T47D (cell line): Measurements from ENCODE around the gene IQSEC1.

Experiments
- DNase-seq, 2 experiments: peaks; one replicate each; pipeline versions ENCODE4 v3.0.0 to v3.0.0-alpha.2; 2011 to 2012; ENCODE audit warnings: low read depth in 1 of 2, low spot score in 1 of 2
- JUND ChIP-seq: IDR thresholded peaks from 2 replicates; pipeline ENCODE4 v1.6.1; 2012; ENCODE audit warnings: low read depth
- in situ Hi-C: cut with HindIII; loops from 2 replicates; pipeline ENCODE4 v1.10.0; 2016; ENCODE audit warnings: low sequenced_read_pairs, low pct_unique_long_range_greater_than_20kb

Gene IQSEC1

GRCh38 chr3:13068269-13069010, 4.8 kb downstream of the IQSEC1 start:
- no peak for DNase-seq
- in situ Hi-C loops = no loop called here
- TF ChIP-seq JUND = no peak

DNA sequence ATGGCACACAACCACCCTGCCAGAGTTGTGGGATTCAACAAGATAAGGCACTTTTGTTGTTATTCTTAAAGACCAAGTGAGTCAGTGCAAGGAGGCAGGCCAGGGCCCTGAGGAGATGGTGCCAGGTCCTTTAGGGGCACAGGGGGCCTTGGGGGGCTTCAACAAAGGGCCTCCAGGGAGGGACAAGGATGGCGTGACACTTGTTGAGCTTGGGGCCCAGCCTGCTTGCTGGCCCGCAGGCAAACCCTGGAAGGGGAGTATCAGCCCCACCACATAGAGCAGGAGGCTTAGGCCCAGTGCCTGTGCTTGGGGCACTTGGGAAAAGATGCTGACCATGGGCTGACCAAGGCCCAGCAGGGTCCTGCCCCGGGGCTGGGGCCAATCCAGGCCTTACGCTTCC, 5.5 kb downstream of the IQSEC1 start:
- in situ Hi-C loops = no loop called here
- TF ChIP-seq JUND = no peak
- no peak for DNase-seq

DNA sequence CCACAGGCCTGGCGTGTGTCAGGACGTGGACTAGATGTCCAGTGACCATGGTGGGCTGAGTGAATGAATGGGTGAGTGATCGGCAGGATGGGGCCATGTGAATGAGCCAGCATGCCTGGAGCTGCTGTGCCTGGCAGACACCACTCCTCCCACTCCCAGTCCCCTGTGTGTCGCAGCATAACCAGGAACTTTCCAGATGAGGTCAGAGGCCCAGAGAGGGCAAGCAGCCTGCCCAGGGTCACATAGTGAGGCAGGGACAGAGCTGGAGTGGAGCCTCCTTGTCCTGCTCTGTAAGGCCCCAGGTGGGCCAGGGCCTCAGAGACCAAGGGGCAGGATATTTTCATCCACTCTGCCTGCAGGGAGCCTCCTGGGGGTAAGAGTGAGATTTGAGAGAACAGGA, 6.4 kb downstream of the IQSEC1 start:
- DNase-seq = no peak
- no peak for TF ChIP-seq JUND
- in situ Hi-C loops = no loop called here

- DNase-seq = no peak
- in situ Hi-C loops = no loop called here
- no peak for TF ChIP-seq JUND
Measured at GRCh38 chr3:13066236-13066635, 7.0 kb downstream of the IQSEC1 start.

DNA sequence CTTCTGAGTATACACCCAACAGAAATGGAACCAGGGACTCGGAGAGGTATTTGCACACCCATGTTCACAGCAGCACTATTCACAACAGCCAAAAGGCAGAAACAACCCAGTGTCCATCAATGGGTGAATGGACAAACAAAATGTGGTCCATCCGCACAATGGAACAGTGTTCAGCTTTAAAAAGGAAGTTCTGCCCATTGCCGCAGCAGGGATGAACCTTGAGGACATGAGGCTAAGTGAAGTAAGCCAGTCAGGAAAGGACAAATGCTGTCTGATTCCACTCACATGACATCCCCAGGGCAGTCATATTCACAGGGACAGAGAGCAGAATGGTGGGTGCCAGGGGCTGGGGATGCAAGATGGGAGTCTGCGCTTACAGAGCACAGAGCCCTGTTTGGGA, 7.5 kb downstream of the IQSEC1 start:
- DNase-seq = no peak
- no peak for TF ChIP-seq JUND
- in situ Hi-C loops = no loop called here

- in situ Hi-C loops = no loop called here
- no peak for TF ChIP-seq JUND
- no peak for DNase-seq
Measured at GRCh38 chr3:13064964-13065363, 8.3 kb downstream of the IQSEC1 start.

GRCh38 chr3:13064159-13064868, 8.9 kb downstream of the IQSEC1 start:
- TF ChIP-seq JUND = no peak
- DNase-seq = no peak
- in situ Hi-C loops = no loop called here

DNA sequence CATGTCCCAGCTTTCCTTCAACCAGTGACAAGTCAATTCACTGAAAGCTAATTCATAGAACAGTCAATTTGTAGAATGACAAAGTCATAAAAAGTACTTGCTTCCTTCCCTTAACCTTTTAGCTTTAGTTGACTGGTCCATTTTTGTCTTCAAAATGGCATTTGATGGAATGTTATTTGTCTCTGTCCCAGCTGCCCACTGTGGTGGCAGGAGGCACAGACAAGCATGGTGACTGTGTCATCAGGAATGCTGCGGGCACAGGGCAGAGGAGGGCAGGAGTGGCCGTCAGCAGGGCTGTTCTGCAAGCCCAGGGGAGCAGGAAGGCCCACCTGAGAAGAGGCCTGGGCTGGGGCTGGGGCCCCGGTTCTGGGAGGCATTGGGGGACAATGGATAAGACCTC, 10.0 kb downstream of the IQSEC1 start:
- DNase-seq = no peak

DNA sequence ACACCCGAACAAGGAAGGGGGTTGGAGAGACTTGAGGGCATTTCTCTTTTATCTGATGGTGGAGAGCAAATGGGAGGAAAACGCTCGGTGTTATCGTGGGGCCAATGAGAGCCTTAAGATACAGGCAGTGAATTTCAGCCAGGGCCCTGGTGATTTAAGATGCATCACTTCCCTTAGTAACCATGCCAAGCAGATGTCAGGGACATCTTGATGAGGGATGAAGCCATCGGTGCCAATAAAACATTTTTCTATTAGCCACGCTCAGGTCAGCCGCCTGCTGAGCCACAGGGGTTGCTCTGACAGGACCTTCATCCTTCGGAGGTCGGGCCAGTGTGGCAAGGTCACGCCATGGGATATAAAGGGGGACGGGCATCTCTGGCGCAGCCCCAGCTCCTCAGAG, 10.6 kb downstream of the IQSEC1 start:
- no peak for DNase-seq
- TF ChIP-seq JUND = no peak
- in situ Hi-C loops = no loop called here

More for the DNA sequence above, 10.0 kb downstream of the IQSEC1 start:
- in situ Hi-C loops = no loop called here
- no peak for TF ChIP-seq JUND

- no peak for TF ChIP-seq JUND
Measured at GRCh38 chr3:13060341-13060910, 12.8 kb downstream of the IQSEC1 start.

DNA sequence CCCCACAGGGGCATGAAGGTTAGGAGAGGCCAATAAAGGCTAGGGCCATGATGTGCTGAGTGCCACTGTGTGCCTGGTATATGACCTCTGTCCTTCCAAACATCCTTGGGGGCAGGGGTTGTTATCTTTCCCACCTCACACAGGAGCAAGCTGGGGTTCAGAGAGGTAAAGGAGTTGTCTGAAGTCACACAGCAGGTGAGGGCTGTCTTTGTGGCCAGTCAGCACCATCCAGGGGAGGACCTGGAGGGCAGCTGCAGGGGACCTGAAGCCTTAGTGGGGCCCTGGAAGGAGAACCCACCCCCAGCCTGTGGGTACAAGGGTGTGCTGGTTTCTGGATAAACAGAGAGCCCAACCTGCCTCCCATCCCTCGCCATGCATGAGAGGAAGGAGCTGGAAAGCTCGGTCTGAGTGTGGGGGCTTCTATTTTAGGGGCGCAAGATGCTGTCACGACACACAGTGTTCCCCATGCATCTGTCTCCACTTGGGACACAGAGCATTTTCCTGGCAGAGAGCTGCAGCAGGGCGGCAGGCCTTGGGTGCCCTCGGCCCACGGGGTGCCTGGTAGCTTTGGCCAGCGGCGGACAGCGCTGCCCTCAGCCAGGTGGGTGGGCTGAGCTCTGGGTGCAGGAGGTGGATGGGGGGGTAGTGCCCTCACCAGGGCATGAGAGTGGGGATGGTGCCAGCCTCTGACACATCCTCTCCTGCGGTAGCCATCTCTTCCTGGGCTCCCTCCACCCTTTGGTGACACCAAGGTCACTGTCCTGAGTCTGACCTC, 14.7 kb downstream of the IQSEC1 start:
- no peak for DNase-seq
- in situ Hi-C loops = no loop called here
- TF ChIP-seq JUND = no peak

More at GRCh38 chr3:13060341-13060910, 12.8 kb downstream of the IQSEC1 start:
- DNase-seq = no peak
- in situ Hi-C loops = no loop called here

GRCh38 chr3:13057282-13058040, 15.8 kb downstream of the IQSEC1 start:
- peak in 1 of 2 experiments; percentile 17 for DNase-seq
- no peak for TF ChIP-seq JUND
- in situ Hi-C loops = no loop called here
